ENCODE data around the gene FOXF1. TPM values are rescaled to one million over a fixed set of nuclear protein-coding genes. Genes with fewer than 3 reads are reported as not detected.

FOXF1 gene
- total and polyA plus RNA-seq, 7 donors: 2.5 to 74.2 (median 44.6) TPM

GRCh38 chr16:86490859-86491639, 19.3 kb upstream of the FOXF1 start:
- TF ChIP-seq EP300 (IDR thresholded peaks at IDR 0.05) (peak in 1 of 4 donors; percentile 20), POLR2AphosphoS5 (IDR thresholded peaks at IDR 0.05) (peak in 2 of 4 donors; percentile 13 to 52), POLR2A (IDR thresholded peaks at IDR 0.05) (no peak)
- TF ChIP-seq, protein P1, sequence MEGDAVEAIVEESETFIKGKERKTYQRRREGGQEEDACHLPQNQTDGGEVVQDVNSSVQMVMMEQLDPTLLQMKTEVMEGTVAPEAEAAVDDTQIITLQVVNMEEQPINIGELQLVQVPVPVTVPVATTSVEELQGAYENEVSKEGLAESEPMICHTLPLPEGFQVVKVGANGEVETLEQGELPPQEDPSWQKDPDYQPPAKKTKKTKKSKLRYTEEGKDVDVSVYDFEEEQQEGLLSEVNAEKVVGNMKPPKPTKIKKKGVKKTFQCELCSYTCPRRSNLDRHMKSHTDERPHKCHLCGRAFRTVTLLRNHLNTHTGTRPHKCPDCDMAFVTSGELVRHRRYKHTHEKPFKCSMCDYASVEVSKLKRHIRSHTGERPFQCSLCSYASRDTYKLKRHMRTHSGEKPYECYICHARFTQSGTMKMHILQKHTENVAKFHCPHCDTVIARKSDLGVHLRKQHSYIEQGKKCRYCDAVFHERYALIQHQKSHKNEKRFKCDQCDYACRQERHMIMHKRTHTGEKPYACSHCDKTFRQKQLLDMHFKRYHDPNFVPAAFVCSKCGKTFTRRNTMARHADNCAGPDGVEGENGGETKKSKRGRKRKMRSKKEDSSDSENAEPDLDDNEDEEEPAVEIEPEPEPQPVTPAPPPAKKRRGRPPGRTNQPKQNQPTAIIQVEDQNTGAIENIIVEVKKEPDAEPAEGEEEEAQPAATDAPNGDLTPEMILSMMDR (IDR thresholded peaks at IDR 0.05): no peak

GRCh38 chr16:86491640-86492023, 18.7 kb upstream of the FOXF1 start:
- Histone ChIP-seq H3K4me3 (no peak overlapping the region), H3K27ac (peak overlapping the region; percentile 99 to 100 (median 99)), H3K4me1 (peaks cover 0 to 52% (median 49%) of the 10 kb centered on the region in 4 donors), H3K9me3 (no peaks in the 10 kb centered on the region), H3K36me3 (peaks cover 7 to 28% (median 16%) of the 10 kb centered on the region in 4 donors), H3K27me3 (no peaks in the 10 kb centered on the region)
- TF ChIP-seq EP300 (IDR thresholded peaks at IDR 0.05) (no peak), POLR2A (IDR thresholded peaks at IDR 0.05) (no peak), POLR2AphosphoS5 (IDR thresholded peaks at IDR 0.05) (no peak)
- TF ChIP-seq, protein P1 (IDR thresholded peaks at IDR 0.05): no peak
- intact Hi-C loops (cut with DNase I): no loop called here
- 70 to 74% methylated on average over 7 of the region's 7 CpGs for WGBS, 2 donors
- DNase-seq: peak; percentile 41

More at GRCh38 chr16:86490859-86491639, 19.3 kb upstream of the FOXF1 start:
- peak overlapping the region; percentile 99 to 100 (median 99) for H3K27ac ChIP-seq
- H3K27me3 ChIP-seq: no peaks in the 10 kb centered on the region
- H3K4me1 ChIP-seq: peaks cover 0 to 52% (median 49%) of the 10 kb centered on the region in 4 donors
- DNase-seq: peak; percentile 81
- 57 to 71% methylated on average over 13 of the region's 13 CpGs for WGBS, 2 donors
- H3K9me3 ChIP-seq: no peaks in the 10 kb centered on the region
- no peak overlapping the region for H3K4me3 ChIP-seq
- intact Hi-C loops (cut with DNase I): no loop called here
- peaks cover 7 to 34% (median 17%) of the 10 kb centered on the region in 4 donors for H3K36me3 ChIP-seq

DNA sequence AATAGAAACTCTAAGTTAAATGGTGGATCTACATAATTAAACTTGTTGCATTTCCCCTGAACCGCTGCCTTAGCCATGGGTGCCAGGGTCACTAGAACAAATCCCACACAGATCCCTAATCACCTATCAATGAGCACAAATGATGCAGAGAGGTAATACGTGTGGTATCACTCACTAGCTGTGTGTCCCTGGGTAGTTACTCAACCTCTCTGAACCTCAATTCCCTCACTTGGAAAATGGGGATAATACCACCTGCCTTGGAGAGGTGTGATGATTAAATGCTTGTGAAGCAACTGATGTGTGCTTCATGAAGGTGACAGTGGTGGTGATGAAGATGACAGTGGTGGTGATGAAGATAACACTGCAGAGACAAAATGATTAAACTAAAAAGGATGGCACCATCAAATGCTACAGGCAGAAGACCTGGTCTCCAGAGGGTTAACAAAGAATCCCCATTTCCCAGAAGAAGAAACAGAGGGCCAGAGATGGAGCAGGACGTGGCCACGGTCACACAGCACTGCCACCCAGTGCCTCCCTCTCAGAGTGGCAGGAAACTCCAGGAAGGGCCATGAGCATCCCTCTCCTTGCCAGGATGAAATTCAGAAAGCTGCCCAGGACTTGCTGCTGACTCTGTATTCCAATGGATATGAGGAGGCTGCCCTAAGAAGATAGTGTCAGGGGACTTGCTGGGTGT, 17.9 kb upstream of the FOXF1 start:
- H3K27ac ChIP-seq: peak overlapping the region; percentile 99 to 100 (median 99)
- DNase-seq: no peak
- no peaks in the 10 kb centered on the region for H3K9me3 ChIP-seq
- peaks cover 0 to 57% (median 54%) of the 10 kb centered on the region in 4 donors for H3K4me1 ChIP-seq
- H3K36me3 ChIP-seq: peaks cover 7 to 24% (median 16%) of the 10 kb centered on the region in 4 donors
- intact Hi-C loops (cut with DNase I): no loop called here
- no peak overlapping the region for H3K4me3 ChIP-seq
- no peak for TF ChIP-seq POLR2AphosphoS5 (IDR thresholded peaks at IDR 0.05)
- TF ChIP-seq POLR2A (IDR thresholded peaks at IDR 0.05): no peak
- no peak for TF ChIP-seq EP300 (IDR thresholded peaks at IDR 0.05)
- TF ChIP-seq, protein P1 (IDR thresholded peaks at IDR 0.05): no peak
- WGBS, 2 donors: 56 to 67% methylated on average over 4 of the region's 4 CpGs
- H3K27me3 ChIP-seq: peaks cover 0 to 7% (median 0%) of the 10 kb centered on the region in 3 donors

DNA sequence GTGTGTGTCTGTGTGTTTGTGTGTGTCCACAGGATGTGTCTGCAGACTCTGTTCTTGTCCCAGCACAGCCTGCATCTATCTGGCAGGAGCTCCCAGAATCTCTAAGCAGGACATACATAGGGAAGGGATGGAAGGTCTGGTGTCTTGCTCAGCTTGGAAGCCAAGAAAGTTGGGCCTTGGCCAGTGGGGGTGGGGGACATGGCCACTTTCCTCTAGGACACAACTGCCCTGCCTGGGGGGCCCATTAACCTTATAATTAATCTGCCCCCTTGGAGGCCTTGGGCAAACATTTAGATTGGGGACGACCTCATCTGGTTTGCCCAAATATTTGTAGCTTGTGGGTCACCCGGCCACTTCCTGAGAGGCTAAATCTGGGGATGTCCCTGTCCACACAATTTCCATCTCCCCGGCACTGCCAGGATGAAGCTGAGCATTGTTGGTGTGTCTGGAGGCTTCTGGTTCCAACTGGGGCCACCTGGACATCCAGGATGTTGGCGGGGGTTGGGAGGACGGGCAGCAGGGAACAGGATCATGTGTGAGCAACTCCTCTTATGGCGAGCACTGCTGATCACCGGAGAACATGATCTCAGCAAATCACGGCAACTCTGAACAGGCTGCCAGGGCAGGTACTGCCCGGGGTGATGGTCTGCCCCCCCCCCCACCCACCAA, 17.2 kb upstream of the FOXF1 start:
- Histone ChIP-seq H3K27me3 (peaks cover 0 to 14% (median 0%) of the 10 kb centered on the region in 3 donors), H3K4me3 (no peak overlapping the region), H3K9me3 (no peaks in the 10 kb centered on the region), H3K4me1 (peaks cover 0 to 61% (median 55%) of the 10 kb centered on the region in 4 donors), H3K36me3 (peaks cover 7 to 23% (median 15%) of the 10 kb centered on the region in 4 donors), H3K27ac (peak overlapping the region; percentile 99 to 100 (median 99))
- DNase-seq: peak; percentile 89
- peak in 2 of 4 donors; percentile 31 to 80 for TF ChIP-seq EP300 (IDR thresholded peaks at IDR 0.05)
- TF ChIP-seq, protein P1 (IDR thresholded peaks at IDR 0.05): no peak
- peak; percentile 11 to 71 (median 36) for TF ChIP-seq POLR2AphosphoS5 (IDR thresholded peaks at IDR 0.05)
- no peak for TF ChIP-seq POLR2A (IDR thresholded peaks at IDR 0.05)
- intact Hi-C loops (cut with DNase I): loop anchor here (1.0 kb wide), 1 partner anchor 31 kb away; no protein-coding TSS in a partner anchor
- WGBS, 2 donors: 24 to 36% methylated on average over 9 of the region's 9 CpGs
